HG03064 (cell line): ENCODE data around the gene FAM120B.

Experiments
- ATAC-seq: cut with Tn5 transposase; IDR thresholded peaks from one replicate; pipeline ENCODE4 v1.9.1; 2021; ENCODE audit warnings: low read depth; ENCODE audit not compliant: unreplicated experiment

The FAM120B gene

DNA sequence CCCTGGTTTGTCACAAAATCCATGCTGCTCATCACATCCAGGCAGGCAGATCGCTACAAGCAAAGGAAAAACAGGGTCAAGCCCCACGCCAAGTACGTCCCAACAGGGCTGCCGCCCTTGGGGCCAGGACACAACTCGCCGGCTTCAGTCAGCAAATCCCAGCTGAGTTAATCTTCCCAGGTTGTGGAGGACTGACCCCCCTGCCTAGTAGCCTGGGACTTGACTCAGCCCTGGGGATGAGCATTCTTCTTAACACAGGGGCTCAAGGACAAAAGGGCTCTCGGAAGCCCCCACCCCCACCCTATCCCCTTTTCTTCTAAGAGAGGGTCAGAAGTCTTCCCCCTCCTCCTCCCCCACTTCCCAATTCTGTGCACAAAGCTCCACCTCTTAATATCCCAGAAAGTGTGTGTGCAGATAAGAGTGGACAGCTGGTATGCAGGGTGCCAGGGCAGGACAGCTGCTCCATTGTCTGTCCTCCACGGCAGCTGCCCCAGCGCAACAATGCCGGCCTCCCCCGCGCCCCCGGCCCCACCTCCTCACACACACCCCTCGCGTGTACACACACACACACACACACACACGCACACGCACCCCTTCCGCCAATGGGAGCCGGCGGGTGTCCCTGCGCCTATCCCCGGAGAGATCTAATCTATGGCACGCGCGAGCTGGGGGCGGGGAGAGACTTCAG lies 20.2 kb upstream of the FAM120B start:
- no peak for ATAC-seq

DNA sequence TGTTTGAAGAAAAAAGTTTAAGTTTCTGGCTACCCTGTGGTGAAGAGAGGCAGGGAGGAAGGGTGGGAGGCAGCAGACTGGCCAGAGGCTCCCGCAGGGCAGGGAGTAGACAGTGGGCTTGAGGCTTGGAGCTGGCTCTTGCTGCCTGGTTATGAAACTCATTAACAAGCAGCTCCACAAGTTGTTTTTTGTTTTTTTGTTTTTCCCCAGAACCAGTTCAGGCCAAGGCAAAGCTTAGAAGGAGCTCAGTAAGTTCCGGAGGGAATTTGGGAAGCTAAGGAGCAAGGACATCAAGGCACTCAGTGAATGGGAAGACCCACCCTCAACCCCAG lies 19.7 kb upstream of the FAM120B start:
- ATAC-seq, result no peak

DNA sequence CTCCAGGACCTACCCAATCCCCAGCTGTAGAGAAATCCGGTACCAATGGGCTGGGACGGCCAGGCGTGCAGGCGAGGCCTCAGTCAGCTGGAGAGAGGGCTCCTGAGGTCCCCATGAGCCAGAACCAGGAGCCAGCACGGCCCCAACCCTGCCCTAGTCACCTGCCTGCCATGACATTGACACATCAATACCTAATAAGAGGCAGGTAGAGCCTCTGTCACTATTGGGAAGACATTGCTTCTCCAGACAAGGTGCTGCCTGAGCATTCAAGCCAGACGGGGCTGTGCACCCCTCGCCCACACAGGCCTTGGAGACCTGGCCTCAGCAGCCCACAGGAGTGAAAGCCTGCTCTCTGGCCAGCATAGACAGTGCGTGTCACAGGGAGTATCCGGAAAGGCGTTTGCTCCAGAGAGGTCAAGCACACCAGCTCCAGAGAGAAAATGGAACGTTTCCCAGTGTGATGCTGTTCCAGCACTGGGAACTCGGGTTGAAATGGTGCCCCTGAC lies 19.1 kb upstream of the FAM120B start:
- ATAC-seq, result no peak

DNA sequence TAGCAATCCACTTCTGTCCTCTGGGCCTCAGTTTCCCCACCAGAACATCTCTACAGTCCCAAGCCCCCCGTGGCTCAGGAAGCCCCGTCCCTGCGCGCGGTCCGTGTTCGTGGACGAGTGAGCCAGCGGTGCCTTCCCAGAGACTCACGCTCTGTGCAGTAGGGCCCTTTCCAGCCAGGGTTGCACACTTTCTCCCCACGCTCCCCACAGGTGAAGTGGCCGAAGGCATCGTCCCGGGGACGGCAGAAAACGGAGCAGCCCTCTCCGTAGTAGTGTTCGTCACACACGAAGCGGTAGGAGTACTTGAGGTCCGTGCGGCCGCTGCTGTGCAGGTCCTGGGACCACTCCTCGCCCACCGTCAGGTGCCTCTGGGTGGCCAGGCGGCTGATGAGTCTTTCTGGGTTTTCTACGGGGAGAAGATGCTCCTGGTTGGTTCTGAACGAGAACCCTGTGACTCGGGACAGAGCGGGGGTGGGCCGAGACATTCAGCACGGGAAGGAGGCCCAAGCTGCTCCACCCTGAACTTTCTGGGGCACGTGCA lies 18.4 kb upstream of the FAM120B start:
- no peak for ATAC-seq

DNA sequence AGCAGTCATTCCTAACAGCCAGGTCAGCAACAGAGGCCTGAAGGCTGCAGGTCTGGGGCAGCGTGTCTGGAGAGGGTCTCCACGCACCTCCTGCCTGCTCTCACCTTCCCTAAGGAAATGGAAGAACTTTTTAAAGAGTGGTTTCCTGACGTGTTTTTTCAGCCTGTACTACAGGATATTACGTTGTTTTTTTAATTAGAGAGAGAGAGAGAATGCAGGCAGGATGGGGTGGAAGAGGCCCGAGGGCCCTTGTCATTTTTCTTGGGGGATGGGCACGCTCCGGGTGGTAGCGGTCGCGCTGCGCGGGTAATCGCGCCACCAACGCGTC lies 17.7 kb upstream of the FAM120B start:
- no peak for ATAC-seq

DNA sequence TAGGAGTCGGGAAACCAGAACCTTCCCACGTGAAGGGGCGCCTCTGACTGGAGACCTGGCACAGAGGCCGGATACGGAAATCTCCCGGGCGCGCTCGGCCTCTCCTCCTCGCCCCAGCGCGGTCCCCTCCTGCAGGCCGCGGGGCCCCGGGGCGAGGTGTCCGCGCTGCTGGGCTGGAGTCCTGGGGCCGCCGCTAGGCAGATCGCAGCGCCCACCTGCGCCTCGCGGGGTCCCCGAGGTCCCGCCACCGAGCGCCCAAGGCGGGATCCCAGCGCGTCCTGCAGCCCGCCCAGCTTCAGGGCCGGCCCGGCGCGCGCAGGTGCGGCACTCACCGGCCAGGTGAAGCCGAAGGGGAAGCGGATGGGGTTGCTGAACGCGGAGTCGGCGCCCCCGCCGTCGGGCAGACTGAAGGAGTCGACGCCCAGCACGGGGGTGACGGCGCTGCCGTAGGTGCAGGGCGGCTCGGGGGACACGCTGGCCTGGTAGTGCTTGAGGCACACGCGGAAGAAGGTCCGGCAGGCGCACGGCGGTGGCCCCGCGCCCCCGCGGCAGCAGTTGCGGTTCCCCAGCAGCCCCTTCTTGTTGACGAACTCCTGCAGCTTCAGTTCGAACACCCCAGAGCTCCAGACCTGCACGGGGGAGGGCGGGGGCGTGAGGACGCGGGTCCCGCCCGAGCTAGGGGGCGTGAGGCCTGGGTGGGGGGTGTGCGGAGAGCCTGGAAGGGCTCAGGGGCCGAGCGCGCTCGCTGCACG lies 17.2 kb upstream of the FAM120B start:
- no peak for ATAC-seq

DNA sequence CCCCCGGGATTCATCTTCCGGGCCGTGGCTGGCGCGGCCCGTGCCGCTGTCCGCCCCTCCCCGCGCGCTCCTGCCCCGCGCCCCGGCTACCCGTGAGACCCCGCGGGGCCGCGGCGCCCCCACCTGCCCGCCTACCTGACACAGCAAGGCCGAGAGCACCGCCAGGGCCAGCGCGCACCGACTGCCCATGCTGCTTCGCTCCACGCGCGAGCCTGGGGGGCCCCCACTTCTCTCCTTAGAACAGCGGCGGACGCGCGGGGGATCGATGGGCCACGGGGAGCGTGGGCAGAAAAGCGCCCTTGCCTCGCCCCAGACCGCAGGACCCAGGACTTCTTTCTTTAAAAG lies 16.6 kb upstream of the FAM120B start:
- no peak for ATAC-seq

DNA sequence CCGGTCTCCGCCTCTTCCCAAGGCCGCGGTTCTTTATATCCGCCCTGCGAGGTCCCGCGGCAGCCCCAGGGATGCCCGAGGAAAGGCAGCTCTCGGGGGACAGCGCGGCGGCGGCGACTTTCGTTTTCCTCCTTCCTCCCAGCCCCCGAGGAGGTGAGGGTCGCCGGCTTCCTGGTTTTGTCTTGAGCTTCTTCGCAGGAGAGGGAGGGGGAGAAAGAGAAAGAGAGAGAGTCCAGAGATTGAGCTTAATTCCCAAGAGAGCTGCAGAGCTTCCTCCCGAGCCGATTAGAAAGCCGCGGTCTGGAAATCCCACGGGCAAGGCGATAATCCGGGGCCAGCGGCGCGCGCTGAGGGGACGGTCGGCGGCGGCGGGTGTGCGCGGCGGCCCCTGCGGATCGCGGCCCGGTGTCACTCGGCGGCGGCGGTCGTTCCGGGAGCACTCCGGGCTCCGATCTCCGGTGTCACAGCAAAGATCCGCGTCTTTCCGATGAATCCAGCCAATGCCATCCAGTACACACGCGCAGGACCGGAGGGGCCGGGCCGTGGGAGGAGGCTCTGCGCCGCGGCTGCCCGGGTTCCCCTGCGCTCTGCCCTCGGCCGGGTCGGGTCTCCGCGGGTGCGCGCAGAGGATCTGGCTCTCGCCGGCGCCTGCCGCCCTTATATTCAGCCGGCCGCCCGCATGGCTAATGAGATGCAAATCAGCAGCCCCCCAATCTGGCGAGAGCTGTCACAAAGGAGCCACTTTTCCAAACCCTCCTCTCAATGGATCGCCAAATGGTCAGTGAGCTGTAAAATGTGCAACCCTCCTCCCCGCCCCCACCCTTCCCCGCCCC lies 16.0 kb upstream of the FAM120B start, which contains the start of gene DLL1:
DLL1 (minus strand) TSS at position 783 of the 833 bp plus-strand sequence. CDS start 939 bp downstream, outside the sequence.
- no peak for ATAC-seq

DNA sequence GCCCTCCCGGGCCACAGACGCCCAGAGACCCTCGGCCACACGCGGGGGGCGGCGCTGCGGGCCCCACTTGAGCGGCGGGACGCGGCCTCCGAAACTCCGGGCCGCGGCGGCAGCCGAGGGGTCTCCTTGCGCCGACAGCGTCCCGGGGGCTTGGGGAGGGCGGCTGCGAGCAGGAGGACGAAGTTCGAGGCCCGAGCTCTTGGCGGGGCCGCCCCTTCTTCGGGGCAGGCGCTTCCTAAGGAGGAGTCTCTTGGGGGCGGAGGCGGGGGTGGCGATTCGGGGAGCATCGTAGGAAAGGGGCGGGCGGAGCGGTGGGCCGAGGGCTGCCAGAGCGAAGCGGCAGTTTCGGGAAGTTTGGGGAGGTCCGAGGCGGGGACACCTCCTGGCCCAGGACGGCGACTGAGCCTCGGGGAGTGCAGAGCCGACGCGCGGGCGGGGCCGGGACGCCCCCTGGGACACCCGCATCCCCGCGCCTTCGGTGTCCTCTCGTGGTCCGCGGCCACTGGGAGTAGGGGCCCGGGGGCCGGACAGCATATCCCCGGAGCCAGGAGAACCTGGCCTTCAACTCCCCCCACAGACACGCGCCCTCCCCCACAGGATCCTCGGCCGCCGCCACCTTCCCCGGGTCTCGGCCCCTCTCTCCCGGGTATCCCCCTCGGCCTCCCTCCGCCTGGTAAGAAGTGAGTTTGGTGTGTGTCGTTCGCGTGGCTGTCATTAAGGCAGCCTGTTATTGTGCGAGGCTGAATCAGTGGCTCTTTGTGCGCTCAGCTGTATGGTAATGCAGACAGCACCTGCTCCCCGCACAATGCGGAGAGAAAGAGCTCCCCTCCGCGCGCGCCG lies 15.1 kb upstream of the FAM120B start:
- ATAC-seq, result no peak

DNA sequence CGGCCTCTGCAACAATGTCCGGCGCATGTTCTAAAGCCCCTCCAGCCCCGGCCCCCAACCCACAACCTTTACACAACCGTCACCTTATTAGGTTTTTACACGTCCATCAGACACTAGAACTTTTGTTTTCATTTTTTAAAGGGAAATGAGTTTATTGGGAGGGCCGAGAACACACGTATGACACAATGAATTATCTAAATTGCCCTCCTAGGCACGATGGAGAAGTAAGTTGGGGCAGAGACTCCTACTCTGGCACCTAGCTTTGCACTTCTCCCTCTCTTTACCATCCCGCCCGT lies 14.5 kb upstream of the FAM120B start:
- ATAC-seq, result no peak

DNA sequence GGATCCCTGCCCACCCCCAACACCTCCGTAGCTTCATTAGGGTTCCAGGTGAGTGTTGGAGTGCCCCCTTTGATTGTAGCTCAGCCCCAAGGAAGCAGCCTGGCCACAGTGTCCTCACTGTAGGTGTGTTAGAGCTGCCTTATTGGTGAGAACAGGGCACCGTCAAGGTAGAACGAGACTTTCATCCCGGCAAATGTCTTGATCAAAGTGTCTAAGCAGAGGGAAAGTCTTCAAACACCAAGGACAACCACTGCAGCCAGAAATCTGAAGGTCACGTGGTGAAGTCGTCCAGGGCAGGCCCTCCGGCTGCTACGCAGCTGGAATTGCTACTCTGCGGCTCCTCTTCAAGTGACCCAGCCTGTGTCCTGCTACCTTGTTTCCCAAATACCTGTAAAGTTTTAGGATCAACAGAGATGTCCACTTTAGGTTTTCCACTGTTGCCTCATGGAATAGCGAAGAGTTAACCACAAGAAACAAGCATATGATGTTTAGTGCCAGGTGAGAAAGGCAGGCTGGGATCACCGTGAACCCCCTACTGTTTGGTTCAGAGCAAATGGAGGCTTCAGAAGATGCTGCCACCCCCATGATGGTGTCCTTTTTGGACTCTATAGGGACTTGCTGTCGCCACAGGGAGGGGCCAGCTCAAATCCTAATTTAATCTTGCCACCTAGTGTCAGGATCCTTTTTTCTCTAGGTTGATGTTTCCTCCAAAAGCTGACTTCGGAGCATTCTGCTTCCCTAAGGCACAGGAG lies 14.0 kb upstream of the FAM120B start:
- ATAC-seq, result no peak

DNA sequence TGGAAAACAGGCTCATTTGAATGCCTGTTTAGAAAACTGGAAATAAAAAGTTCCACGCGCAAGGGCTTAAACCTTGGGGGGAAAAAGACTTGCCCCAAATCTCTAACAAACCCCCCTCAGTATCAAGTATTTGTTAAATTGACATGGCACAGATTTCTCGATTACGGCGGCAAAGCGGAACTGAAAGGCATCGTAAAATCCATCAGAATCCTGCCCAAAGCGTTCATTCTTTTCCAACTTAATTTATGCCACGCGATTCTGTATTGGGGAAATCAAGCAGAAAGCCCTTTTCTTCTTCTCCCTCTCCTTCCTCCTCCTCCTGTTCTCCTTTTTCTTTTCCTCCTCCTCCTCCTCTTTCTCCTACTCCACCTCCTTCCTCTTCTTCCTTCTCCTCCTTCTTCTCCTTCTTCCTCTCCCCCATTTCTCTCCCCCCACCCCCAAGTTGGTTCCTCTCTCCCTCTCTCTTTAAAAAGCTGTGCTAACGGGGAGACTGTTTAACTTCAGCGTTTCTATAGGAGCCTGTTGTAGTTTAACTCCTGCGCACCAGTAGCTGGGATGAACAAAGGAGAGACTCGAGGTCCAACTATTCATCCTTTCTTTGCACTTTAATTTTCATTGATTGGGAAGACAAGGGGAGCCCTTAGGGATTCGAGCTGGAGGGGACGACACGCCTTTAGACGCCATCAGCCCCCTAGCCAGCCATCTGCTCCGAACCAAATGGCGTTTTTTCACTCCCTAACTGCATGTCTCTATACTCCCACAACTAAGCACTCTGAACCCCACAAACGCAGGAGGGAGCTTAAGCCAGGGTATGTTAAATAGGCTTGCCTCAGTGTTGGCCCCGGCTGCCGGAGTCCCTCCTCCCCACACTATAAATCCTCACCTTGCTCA lies 13.0 kb upstream of the FAM120B start:
- ATAC-seq, result no peak

DNA sequence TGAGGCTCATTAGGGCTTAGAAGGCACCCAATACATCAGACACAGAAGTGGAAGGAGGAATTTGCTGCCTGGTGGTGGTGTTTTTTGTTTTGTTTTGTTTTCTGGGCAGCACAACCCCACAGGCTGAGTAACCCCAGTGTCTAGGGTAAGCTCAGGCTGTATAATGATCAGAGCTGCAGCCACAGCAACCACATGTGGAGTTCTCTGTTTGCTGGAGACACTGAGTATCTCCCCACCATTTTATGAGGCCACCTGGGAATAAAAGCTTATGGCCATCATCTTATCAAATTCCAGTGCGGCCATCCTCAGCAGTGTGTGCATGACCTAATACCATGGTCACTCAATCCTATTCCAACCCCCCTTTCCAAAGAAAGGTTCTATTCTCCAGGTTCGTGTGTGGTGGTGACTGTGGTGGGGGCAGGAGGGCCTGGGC lies 12.2 kb upstream of the FAM120B start:
- no peak for ATAC-seq

DNA sequence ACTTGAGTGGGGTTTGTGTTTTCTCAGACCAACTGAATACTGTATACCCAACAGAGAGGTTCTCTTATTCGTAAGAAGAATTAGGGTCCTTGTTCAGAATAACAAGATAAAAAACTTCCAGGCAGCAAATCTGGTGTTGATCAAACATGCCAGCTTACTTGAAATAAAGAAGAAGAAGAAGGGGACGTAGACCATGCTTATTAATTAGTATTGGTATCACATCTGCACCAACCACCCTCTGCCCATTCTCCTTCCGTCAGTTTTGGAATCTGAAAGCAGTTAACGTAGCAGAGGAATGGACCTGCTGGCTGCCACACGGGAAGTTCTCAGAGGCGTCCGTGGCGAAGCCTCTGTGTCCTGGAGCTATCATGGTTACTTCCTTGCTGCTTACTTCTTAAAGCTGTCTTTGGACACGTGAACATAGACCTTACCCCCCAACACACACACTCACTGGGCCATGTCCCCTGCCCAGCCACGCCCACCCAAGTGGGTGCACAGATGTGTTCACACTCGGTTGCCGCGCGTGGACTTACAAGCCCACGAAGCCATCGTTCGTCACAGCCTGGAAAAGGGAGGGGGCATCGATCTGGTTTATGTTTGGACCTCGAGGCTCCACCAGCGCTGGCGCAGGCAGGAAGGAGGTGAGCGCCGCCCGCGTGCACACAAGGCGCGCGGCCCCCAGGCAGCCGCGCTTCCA lies 11.6 kb upstream of the FAM120B start:
- no peak for ATAC-seq

DNA sequence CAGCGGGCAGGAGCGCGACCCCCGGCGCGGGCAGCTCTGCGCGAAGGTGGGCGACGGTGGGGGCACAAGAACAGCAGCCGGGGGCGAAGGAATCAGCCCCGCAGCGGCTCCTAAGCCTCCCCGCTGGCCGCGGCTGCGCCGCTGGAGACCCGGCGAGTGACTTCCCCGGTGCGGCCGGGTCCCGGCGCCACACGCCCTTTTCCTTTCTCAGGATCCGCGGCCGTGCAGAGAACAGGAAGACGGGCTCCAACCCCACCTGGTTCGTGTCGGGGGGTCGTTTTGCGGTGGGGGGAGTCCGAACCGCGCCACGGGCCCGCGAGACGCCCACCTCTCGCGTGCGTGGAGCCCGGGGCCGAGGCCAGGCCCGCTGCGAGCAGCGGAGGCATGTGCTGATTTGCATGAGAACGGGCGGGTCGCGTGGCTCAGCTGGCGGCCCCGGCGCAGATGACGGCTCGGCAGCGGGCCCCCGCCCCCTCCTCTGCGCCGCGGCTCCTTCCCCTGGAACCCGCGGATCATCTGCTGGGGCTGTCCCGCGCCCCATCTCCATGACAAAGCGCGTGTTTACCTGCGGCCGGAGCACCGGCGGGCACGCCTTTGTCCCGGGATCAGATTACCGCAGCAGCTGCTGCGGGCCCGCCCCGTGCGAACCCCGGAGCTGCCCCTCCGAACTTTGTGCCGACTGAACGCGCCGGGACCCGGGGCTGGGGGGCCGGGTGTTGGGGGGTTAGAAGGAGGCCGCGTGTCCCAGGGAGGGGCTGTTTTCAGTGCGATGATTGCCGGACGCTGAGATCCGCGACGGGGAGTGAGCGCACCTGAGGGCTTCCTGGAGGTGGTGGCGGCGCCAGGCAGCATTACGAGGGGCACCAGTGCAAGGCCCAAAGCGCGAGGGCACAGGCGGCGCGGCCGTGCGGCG lies 10.8 kb upstream of the FAM120B start:
- no peak for ATAC-seq

DNA sequence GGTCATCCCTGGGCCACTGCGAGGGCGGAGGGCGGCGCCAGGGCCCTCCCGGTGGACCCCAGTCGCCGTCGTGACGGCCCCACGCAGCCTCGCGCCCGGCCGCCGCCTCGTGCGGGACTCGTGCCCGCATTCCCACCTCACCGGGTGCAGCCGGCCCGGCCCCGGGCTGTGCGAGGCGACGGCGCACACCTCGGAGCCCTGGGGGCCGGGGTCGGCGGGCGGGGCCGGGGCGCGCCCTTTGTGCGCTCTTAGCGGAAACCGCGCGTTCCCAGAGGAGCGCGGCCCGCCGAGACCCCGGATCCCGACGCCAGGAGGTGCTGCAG lies 10.2 kb upstream of the FAM120B start:
- ATAC-seq, result no peak
